ENCODE data around the gene PDE2A. TPM values are rescaled to one million over a fixed set of nuclear protein-coding genes. Genes with fewer than 3 reads are reported as not detected.

PDE2A gene
- total and polyA plus RNA-seq, 5 experiments from 2014 or later: 0.22 to 1.9 (median 0.74) TPM; not detected in 1

GRCh38 chr11:72594493-72595291, 79.5 kb downstream of the PDE2A start:
- H3K27ac Mint-ChIP-seq: peak overlapping the region in 2 of 10 donors; percentile 43 to 81
- peaks cover 10 to 27% (median 17%) of the 10 kb centered on the region in 5 donors for H3K27me3 Mint-ChIP-seq
- ATAC-seq: no peak
- H3K4me3 Mint-ChIP-seq: no peak overlapping the region
- peaks cover 22 to 37% (median 25%) of the 10 kb centered on the region in 4 donors for H3K4me1 Mint-ChIP-seq
- DNase-seq: no peak
- POLR2A ChIA-PET: no interaction called here
- H3K36me3 Mint-ChIP-seq: no peaks in the 10 kb centered on the region
- no peaks in the 10 kb centered on the region for H3K9me3 Mint-ChIP-seq

GRCh38 chr11:72592698-72593495, 81.3 kb downstream of the PDE2A start:
- Mint-ChIP-seq H3K9me3 (no peaks in the 10 kb centered on the region), H3K27me3 (peaks cover 17 to 40% (median 35%) of the 10 kb centered on the region in 5 donors), H3K27ac (peak overlapping the region in 8 of 10 donors; percentile 13 to 94 (median 78)), H3K36me3 (no peaks in the 10 kb centered on the region), H3K4me1 (peaks cover 24 to 42% (median 30%) of the 10 kb centered on the region in 4 donors), H3K4me3 (peak overlapping the region in 1 of 10 donors; percentile 6)
- ATAC-seq (no peak), DNase-seq (no peak)
- POLR2A ChIA-PET: no interaction called here

- peak overlapping the region in 9 of 10 donors; percentile 9 to 94 (median 52) for H3K4me3 Mint-ChIP-seq
- H3K27me3 Mint-ChIP-seq: peaks cover 19 to 47% (median 41%) of the 10 kb centered on the region in 5 donors
- ATAC-seq (peak; percentile 97 to 98), DNase-seq (peak; percentile 36 to 86 (median 68))
- H3K9me3 Mint-ChIP-seq: no peaks in the 10 kb centered on the region
- no peaks in the 10 kb centered on the region for H3K36me3 Mint-ChIP-seq
- peaks cover 28 to 42% (median 31%) of the 10 kb centered on the region in 4 donors for H3K4me1 Mint-ChIP-seq
- POLR2A ChIA-PET: no interaction called here
- H3K27ac Mint-ChIP-seq: peak overlapping the region in 9 of 10 donors; percentile 75 to 94 (median 82)
These were observed 82.3 kb downstream of the PDE2A start for GRCh38 chr11:72591785-72592502.

- POLR2A ChIA-PET: no interaction called here
- peaks cover 28 to 42% (median 32%) of the 10 kb centered on the region in 4 donors for H3K4me1 Mint-ChIP-seq
- peaks cover 21 to 50% (median 41%) of the 10 kb centered on the region in 5 donors for H3K27me3 Mint-ChIP-seq
- ATAC-seq (no peak), DNase-seq (no peak)
- H3K4me3 Mint-ChIP-seq: peak overlapping the region in 9 of 10 donors; percentile 36 to 94 (median 72)
- no peaks in the 10 kb centered on the region for H3K9me3 Mint-ChIP-seq
- H3K36me3 Mint-ChIP-seq: no peaks in the 10 kb centered on the region
- peak overlapping the region in 3 of 10 donors; percentile 30 to 75 (median 31) for H3K27ac Mint-ChIP-seq
These were observed 83.2 kb downstream of the PDE2A start for GRCh38 chr11:72591023-72591422.

- H3K9me3 Mint-ChIP-seq: no peaks in the 10 kb centered on the region
- POLR2A ChIA-PET: no interaction called here
- no peaks in the 10 kb centered on the region for H3K36me3 Mint-ChIP-seq
- peak overlapping the region in 3 of 10 donors; percentile 5 to 77 (median 67) for H3K27ac Mint-ChIP-seq
- peak overlapping the region; percentile 74 to 98 (median 77) for H3K4me3 Mint-ChIP-seq
- ATAC-seq (peak; percentile 28 to 47), DNase-seq (peak; percentile 32 to 72 (median 52))
- H3K27me3 Mint-ChIP-seq: peaks cover 21 to 59% (median 43%) of the 10 kb centered on the region in 5 donors
- H3K4me1 Mint-ChIP-seq: peaks cover 33 to 51% (median 41%) of the 10 kb centered on the region in 4 donors
These were observed 84.1 kb downstream of the PDE2A start for GRCh38 chr11:72589802-72590761.

- H3K9me3 Mint-ChIP-seq: no peaks in the 10 kb centered on the region
- peak overlapping the region in 1 of 10 donors; percentile 77 for H3K27ac Mint-ChIP-seq
- no peaks in the 10 kb centered on the region for H3K36me3 Mint-ChIP-seq
- DNase-seq: peak in 1 of 10 donors; percentile 36
- H3K4me1 Mint-ChIP-seq: peaks cover 36 to 62% (median 50%) of the 10 kb centered on the region in 4 donors
- no peak for ATAC-seq
- H3K4me3 Mint-ChIP-seq: peak overlapping the region in 8 of 10 donors; percentile 20 to 98 (median 76)
- peaks cover 22 to 59% (median 43%) of the 10 kb centered on the region in 5 donors for H3K27me3 Mint-ChIP-seq
- POLR2A ChIA-PET: no interaction called here
These were observed 85.5 kb downstream of the PDE2A start for GRCh38 chr11:72588421-72589410.

- H3K4me3 Mint-ChIP-seq: no peak overlapping the region
- peaks cover 22 to 59% (median 43%) of the 10 kb centered on the region in 5 donors for H3K27me3 Mint-ChIP-seq
- no peaks in the 10 kb centered on the region for H3K36me3 Mint-ChIP-seq
- ATAC-seq (no peak), DNase-seq (peak in 1 of 10 donors; percentile 19)
- H3K4me1 Mint-ChIP-seq: peaks cover 36 to 58% (median 51%) of the 10 kb centered on the region in 4 donors
- no peaks in the 10 kb centered on the region for H3K9me3 Mint-ChIP-seq
- H3K27ac Mint-ChIP-seq: peak overlapping the region in 2 of 10 donors; percentile 1 to 68
- POLR2A ChIA-PET: no interaction called here
These were observed 86.5 kb downstream of the PDE2A start for GRCh38 chr11:72587696-72588095.

- Mint-ChIP-seq H3K9me3 (no peaks in the 10 kb centered on the region), H3K4me3 (no peak overlapping the region), H3K27me3 (peaks cover 19 to 57% (median 35%) of the 10 kb centered on the region in 5 donors), H3K4me1 (peaks cover 26 to 46% (median 40%) of the 10 kb centered on the region in 4 donors), H3K27ac (no peak overlapping the region), H3K36me3 (no peaks in the 10 kb centered on the region)
- POLR2A ChIA-PET: no interaction called here
- no peak for ATAC-seq
- peak in 1 of 10 donors; percentile 60 for DNase-seq
These were observed 87.7 kb downstream of the PDE2A start for GRCh38 chr11:72586321-72587090.

GRCh38 chr11:72585762-72586311, 88.4 kb downstream of the PDE2A start:
- Mint-ChIP-seq H3K27ac (peak overlapping the region in 6 of 10 donors; percentile 7 to 82 (median 59)), H3K9me3 (no peaks in the 10 kb centered on the region), H3K4me1 (peaks cover 21 to 40% (median 33%) of the 10 kb centered on the region in 4 donors), H3K36me3 (no peaks in the 10 kb centered on the region), H3K4me3 (peak overlapping the region; percentile 78 to 92 (median 91)), H3K27me3 (peaks cover 16 to 51% (median 29%) of the 10 kb centered on the region in 5 donors)
- POLR2A ChIA-PET: no interaction called here
- ATAC-seq (peak; percentile 76 to 77), DNase-seq (peak; percentile 33 to 80 (median 66))

All from naive thymus-derived CD8-positive, alpha-beta T cell (primary cell).